ENCODE results near the gene NDC80.

DNA sequence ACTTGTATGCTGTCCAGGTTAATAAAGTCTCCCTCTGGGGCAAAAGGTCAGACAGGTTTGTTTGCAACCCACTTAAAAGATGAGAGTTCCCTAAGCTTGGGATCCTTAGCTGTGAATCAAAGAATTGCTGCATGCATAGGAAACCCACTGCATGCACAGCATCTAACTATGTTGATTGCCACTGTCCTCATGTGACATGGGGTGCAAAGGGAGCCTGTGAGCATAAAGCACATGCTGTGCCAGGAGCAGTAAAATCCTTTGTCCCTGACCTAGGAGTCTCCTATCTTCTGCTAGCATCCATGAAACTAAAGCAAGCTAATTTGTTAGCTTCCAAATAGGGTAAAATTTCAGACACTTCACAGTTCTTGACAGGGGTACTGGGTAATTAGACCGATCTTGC is 13.8 kb upstream of the NDC80 start:
- no peak for TF ChIP-seq CTCF (IDR thresholded peaks at IDR 0.05)
- TF ChIP-seq POLR2A (IDR thresholded peaks at IDR 0.05), result no peak
